HepG2 (cell line): ENCODE measurements around the gene SCIN. TPM values are rescaled to one million over a fixed set of nuclear protein-coding genes. Genes with fewer than 3 reads are reported as not detected.
A peak's percentile ranks its signal among the peaks of the same experiment; 100 is the strongest.
"Not testable (repeated sequence)": the region's sequence is repeated elsewhere in the genome, so short reads cannot be mapped to it uniquely, and the experiment has no call there.

ENCODE experiments used
- ATAC-seq: fragments of 200-7000 bp; cut with Tn5 transposase; 3 replicates; pipeline ENCODE4 v1.9.1; 2020; ENCODE audit warnings: mild to moderate bottlenecking, moderate library complexity
- BruUV-seq: library from RNA; stranded (reverse); fragments of 400-500 nt; replicated peaks from 2 replicates; lab custom pipeline; 2021; lab: Mats Ljungman, UMichigan
- CTCF ChIA-PET: fragments of 300-600 bp; formaldehyde crosslinking; extraction: SDS; loops from one replicate; lab custom pipeline; 2021; ENCODE audit warnings: low total read pairs, inconsistent platforms, low intra/inter-chr PET ratio; lab: Yijun Ruan, JAX
- POLR2A ChIA-PET: fragments of 350-600 bp; sonication (Branson Sonifier 250); formaldehyde crosslinking; loops from one replicate; lab custom pipeline; 2020; ENCODE audit warnings: antibody characterized with exemption, inconsistent platforms; lab: Yijun Ruan, JAX
- DNase-seq: peaks from one replicate; pipeline ENCODE4 v3.0.0-alpha.2; 2015; ENCODE audit warnings: low spot score
- FAIRE-seq: peaks from 3 replicates; lab custom pipeline; 2011; peaks lifted over from hg19 to GRCh38; lab: Jason Lieb, UNC
- H2AFZ ChIP-seq: one replicate; pipeline ENCODE4 v1.6.1; 2011; ENCODE audit warnings: low read length, inconsistent platforms
- H3K27ac ChIP-seq: fragments of 300-600 bp; 3 replicates; pipeline ENCODE4 v1.8.0; 2011; ENCODE audit warnings: mixed run types, mild to moderate bottlenecking, mixed read lengths, low read length, inconsistent platforms; ENCODE audit not compliant: insufficient read depth; ENCODE audit errors: extremely low read length
- H3K27me3 ChIP-seq, 2 experiments: fragments of 200-600 bp in 1 of 2; 2 replicates in 1 of 2; 3 replicates in 1 of 2; pipeline versions ENCODE4 v1.6.0 to v1.8.0; 2011; ENCODE audit warnings: low read length in 2 of 2, mild to moderate bottlenecking in 2 of 2, moderate library complexity in 2 of 2, inconsistent platforms in 1 of 2; ENCODE audit not compliant: insufficient read depth in 2 of 2, control insufficient read depth in 1 of 2
- H3K36me3 ChIP-seq, 2 experiments: fragments of 200-600 bp in 1 of 2; replicated peaks in 1 of 2; 2 replicates in 1 of 2; 3 replicates in 1 of 2; pipeline versions ENCODE4 v1.5.1 to v1.8.0; 2011; ENCODE audit warnings: low read length in 2 of 2, inconsistent platforms in 1 of 2; ENCODE audit not compliant: insufficient read depth in 2 of 2, control insufficient read depth in 1 of 2
- H3K4me1 ChIP-seq: 2 replicates; pipeline ENCODE4 v1.5.1; 2012; ENCODE audit warnings: low read length, inconsistent platforms; ENCODE audit not compliant: insufficient read depth
- H3K4me2 ChIP-seq: 2 replicates; pipeline ENCODE4 v1.6.0; 2011; ENCODE audit warnings: low read depth, low read length, inconsistent platforms
- H3K4me3 ChIP-seq, 3 experiments: fragments of 200-600 bp in 1 of 3; sonication (generic), shearing (Covaris generic) in 1 of 3; replicated peaks in 1 of 3; 2 replicates each; pipeline ENCODE4 v1.5.1; 2011 to 2016; ENCODE audit warnings: low read length in 3 of 3, inconsistent platforms in 2 of 3, low read depth in 2 of 3, mild to moderate bottlenecking in 2 of 3, control low read depth in 1 of 3, mixed read lengths in 1 of 3; ENCODE audit not compliant: insufficient read depth in 1 of 3
- H3K79me2 ChIP-seq: one replicate; pipeline ENCODE4 v1.6.1; 2011; ENCODE audit warnings: low read length, inconsistent platforms; ENCODE audit not compliant: insufficient read depth
- H3K9ac ChIP-seq: 2 replicates; pipeline ENCODE4 v1.6.0; 2011; ENCODE audit warnings: mild to moderate bottlenecking, low read depth, low read length, inconsistent platforms; ENCODE audit not compliant: insufficient read depth
- H3K9me3 ChIP-seq: 2 replicates; pipeline ENCODE4 v1.5.1; 2012; ENCODE audit warnings: mild to moderate bottlenecking, low read length
- H4K20me1 ChIP-seq: 2 replicates; pipeline ENCODE4 v1.6.0; 2011; ENCODE audit warnings: inconsistent platforms, mild to moderate bottlenecking, low read length, moderate library complexity; ENCODE audit not compliant: insufficient read depth
- AGO2 ChIP-seq: fragments of 200-400 bp; formaldehyde crosslinking; optimal IDR thresholded peaks from 2 replicates; pipeline ENCODE3; 2017; ENCODE audit warnings: mild to moderate bottlenecking, low read depth, low read length, moderate library complexity
- MED1 ChIP-seq: sonication (generic); formaldehyde crosslinking; IDR thresholded peaks from 2 replicates; pipeline ENCODE4 v1.4.0; 2020; ENCODE audit warnings: missing genetic modification reagents
- RBFOX2 ChIP-seq: fragments of 200-400 bp; formaldehyde crosslinking; IDR thresholded peaks from 2 replicates; pipeline ENCODE4 v1.6.1; 2017; ENCODE audit warnings: low read depth, mild to moderate bottlenecking, low read length
- ZNF121 ChIP-seq: sonication (generic); formaldehyde crosslinking; IDR thresholded peaks from 2 replicates; pipeline ENCODE4 v1.5.0; 2020; ENCODE audit warnings: mild to moderate bottlenecking, missing genetic modification reagents
- ZNF713 ChIP-seq: sonication (generic); formaldehyde crosslinking; IDR thresholded peaks from 2 replicates; pipeline ENCODE4 v1.4.0; 2020; ENCODE audit warnings: mild to moderate bottlenecking, missing genetic modification reagents
- ZNF772 ChIP-seq: sonication (generic); formaldehyde crosslinking; IDR thresholded peaks from 2 replicates; pipeline ENCODE4 v1.5.0; 2020; ENCODE audit warnings: mild to moderate bottlenecking, missing genetic modification reagents
- WGBS: methylation state at CpG from one replicate; pipeline ENCODE4 v1.1.6; 2017; ENCODE audit warnings: low lambda C conversion rate; 5-methylcytosine and 5-hydroxymethylcytosine counted together
- in situ Hi-C: cut with HindIII; loops from 2 replicates; pipeline ENCODE4 v1.10.0; 2017; ENCODE audit warnings: low pct_unique_long_range_greater_than_20kb; ENCODE audit not compliant: extremely low pct_ligation_motif_present
- intact Hi-C: fragments of 100-400 bp; cut with micrococcal nuclease; formaldehyde crosslinking; loops from one replicate; pipeline ENCODE4 v1.10.0; 2022; ENCODE audit not compliant: unreplicated experiment
- polyA plus RNA-seq, 8 experiments: library from polyadenylated mRNA; depleted of rRNA in 3 of 8; stranded (reverse) in 7 of 8; unstranded in 1 of 8; fragments of >200 nt; fragmentation: Illumina TruSeq in 4 of 8; extraction: Trizol in 4 of 8; gene quantifications; 2 replicates each; pipeline versions ENCODE4 v1.2.1 to v1.2.3, GENCODE V29; 2011 to 2016; ENCODE audit warnings: low read depth in 4 of 8, missing spikeins in 1 of 8, mixed read lengths in 1 of 8; ENCODE audit not compliant: insufficient read depth in 1 of 8
- total RNA-seq, 5 experiments: library from RNA; depleted of rRNA; stranded (reverse); fragments of >200 nt; fragmentation: Illumina TruSeq; extraction: Trizol; gene quantifications; 2 replicates each; pipeline ENCODE4 v1.2.3, GENCODE V29; 2016; ENCODE audit warnings: low read depth in 1 of 5

SCIN gene
- total and polyA plus RNA-seq, 2 of the 13 experiments (the other 11 are each of a cell fraction or from before 2014, with no cell fraction given), result not detected

- POLR2A ChIA-PET, H3K36me3 ChIP-seq, DNase-seq, H3K9ac ChIP-seq, ATAC-seq, H3K27ac ChIP-seq, BruUV-seq, H4K20me1 ChIP-seq, H3K4me2 ChIP-seq, H3K4me3 ChIP-seq, H3K27me3 ChIP-seq, intact Hi-C loops, H3K9me3 ChIP-seq, CTCF ChIA-PET, H2AFZ ChIP-seq, FAIRE-seq: not testable (repeated sequence)
- Histone ChIP-seq H3K4me1 (peaks cover 24% of the 10 kb centered on the region), H3K79me2 (peaks cover 33% of the 10 kb centered on the region)
- WGBS, result 94% methylated on average over 3 of the region's 3 CpGs
- TF ChIP-seq ZNF121 (CRISPR knock-in tag), result peak; percentile 80
- in situ Hi-C loops, result loop anchor here (25.0 kb wide), 1 partner anchor 421 kb away; no protein-coding TSS in a partner anchor
Measured at GRCh38 chr7:12691388-12691787, 120.9 kb downstream of the SCIN start.

GRCh38 chr7:12692035-12692434 lies 121.5 kb downstream of the SCIN start:
- FAIRE-seq, result no peak
- Histone ChIP-seq H3K4me3 (no peak overlapping the region), H3K9me3 (no peaks in the 10 kb centered on the region), H2AFZ (no peak overlapping the region), H3K79me2 (peaks cover 33% of the 10 kb centered on the region), H4K20me1 (no peaks in the 10 kb centered on the region)
- no TSS peak for BruUV-seq
- in situ Hi-C loops, result loop anchor here (25.0 kb wide), 1 partner anchor 420 kb away; no protein-coding TSS in a partner anchor
- POLR2A ChIA-PET, result no interaction called here
- intact Hi-C loops, result no loop called here
- TF ChIP-seq RBFOX2, result peak; percentile 55
- TF ChIP-seq MED1 (CRISPR knock-in tag), result no peak
- peak; percentile 29 for TF ChIP-seq AGO2
- TF ChIP-seq ZNF772 (CRISPR knock-in tag), result no peak
- no peak for TF ChIP-seq ZNF713 (CRISPR knock-in tag)
- TF ChIP-seq, all 625 proteins: peak for 2
- Histone ChIP-seq H3K36me3 (no peaks in the 10 kb centered on the region), H3K4me1 (peaks cover 23% of the 10 kb centered on the region), H3K27ac (no peak overlapping the region), H3K9ac (no peak overlapping the region), H3K27me3 (no peaks in the 10 kb centered on the region), H3K4me2 (no peak overlapping the region)
- CTCF ChIA-PET, result no interaction called here
- DNase-seq (no peak), ATAC-seq (no peak)
- WGBS, result 80% methylated on average over 1 of the region's 1 CpG
